WTC11 (cell line): Measurements from ENCODE around the gene ZC3H14. TPM values are rescaled to one million over a fixed set of nuclear protein-coding genes. Genes with fewer than 3 reads are reported as not detected.
"Not testable (repeated sequence)": the region's sequence is repeated elsewhere in the genome, so short reads cannot be mapped to it uniquely, and the experiment has no call there.

Experiments
- ATAC-seq: fragments of 200-7000 bp; cut with Tn5 transposase; 2 replicates; pipeline ENCODE4 v1.10.0; 2021; ENCODE audit warnings: mild to moderate bottlenecking, moderate library complexity
- CTCF ChIA-PET: fragments of 300-600 bp; sonication (Branson Sonifier 250); formaldehyde crosslinking; loops from one replicate; lab custom pipeline; 2021; ENCODE audit warnings: antibody characterized with exemption; lab: Charles Lee
- POLR2A ChIA-PET: fragments of 350-600 bp; sonication (Branson Sonifier 250); formaldehyde crosslinking; loops from one replicate; lab custom pipeline; 2021; ENCODE audit warnings: antibody characterized with exemption; lab: Charles Lee
- DNase-seq: peaks from one replicate; pipeline ENCODE4 v3.0.0; 2021; ENCODE audit warnings: low spot score
- H3K27ac Mint-ChIP-seq: 2 replicates; pipeline ENCODE4 v1.8.0; 2021; ENCODE audit warnings: mixed read lengths
- H3K27me3 Mint-ChIP-seq: 2 replicates; pipeline ENCODE4 v1.8.0; 2021; ENCODE audit warnings: low read depth, mild to moderate bottlenecking, moderate library complexity, mixed read lengths
- H3K36me3 Mint-ChIP-seq: 2 replicates; pipeline ENCODE4 v1.8.0; 2021; ENCODE audit warnings: mixed read lengths
- H3K4me1 Mint-ChIP-seq: 2 replicates; pipeline ENCODE4 v1.8.0; 2022; ENCODE audit warnings: mixed read lengths
- H3K4me3 Mint-ChIP-seq: 2 replicates; pipeline ENCODE4 v1.8.0; 2021; ENCODE audit warnings: mild to moderate bottlenecking, moderate library complexity, mixed read lengths
- H3K9me3 Mint-ChIP-seq: 2 replicates; pipeline ENCODE4 v1.8.0; 2021; ENCODE audit warnings: mixed read lengths
- ESRRA ChIP-seq: sonication (generic); formaldehyde crosslinking; IDR thresholded peaks from 2 replicates; pipeline ENCODE4 v1.8.1; 2022; ENCODE audit warnings: mild to moderate bottlenecking, missing genetic modification reagents, borderline replicate concordance
- ETV6 ChIP-seq: sonication (generic); formaldehyde crosslinking; IDR thresholded peaks from 2 replicates; pipeline ENCODE4 v1.8.1; 2022; ENCODE audit warnings: mild to moderate bottlenecking, missing genetic modification reagents
- FOXJ3 ChIP-seq: sonication (generic); formaldehyde crosslinking; IDR thresholded peaks from 2 replicates; pipeline ENCODE4 v1.9.0; 2021; ENCODE audit warnings: missing genetic modification reagents, mild to moderate bottlenecking, borderline replicate concordance
- HMGA2 ChIP-seq: fragments of 250-450 bp; sonication (Bioruptor Pico); IDR thresholded peaks from 2 replicates; pipeline ENCODE4 v1.4.0; 2021; ENCODE audit warnings: mild to moderate bottlenecking, moderate library complexity
- NR2C2 ChIP-seq: sonication (generic); formaldehyde crosslinking; IDR thresholded peaks from 2 replicates; pipeline ENCODE4 v1.8.0; 2022; ENCODE audit warnings: mild to moderate bottlenecking, missing genetic modification reagents
- RELA ChIP-seq: sonication (generic); formaldehyde crosslinking; IDR thresholded peaks from 2 replicates; pipeline ENCODE4 v1.8.1; 2022; ENCODE audit warnings: missing genetic modification reagents, mild to moderate bottlenecking, borderline replicate concordance
- ZBTB21 ChIP-seq: sonication (generic); formaldehyde crosslinking; IDR thresholded peaks from 2 replicates; pipeline ENCODE4 v1.8.1; 2023; ENCODE audit warnings: mild to moderate bottlenecking, missing genetic modification reagents, borderline replicate concordance
- ZNF317 ChIP-seq: sonication (generic); formaldehyde crosslinking; IDR thresholded peaks from 2 replicates; pipeline ENCODE4 v1.8.1; 2023; ENCODE audit warnings: low read depth, mild to moderate bottlenecking, moderate library complexity, missing genetic modification reagents, borderline replicate concordance
- total RNA-seq: library from RNA; stranded (reverse); gene quantifications from 3 replicates; pipeline ENCODE4 v1.2.3, GENCODE V29; 2021
- TF ChIP-seq, protein P1 (sequence below): fragments of 250-450 bp; sonication (Bioruptor Pico); IDR thresholded peaks from 2 replicates; pipeline ENCODE4 v2.1.2; 2022; ENCODE audit warnings: mild to moderate bottlenecking, moderate library complexity
- TF ChIP-seq, protein P2 (sequence below): sonication (generic); formaldehyde crosslinking; IDR thresholded peaks from 2 replicates; pipeline ENCODE4 v1.8.0; 2022; ENCODE audit warnings: mild to moderate bottlenecking, missing genetic modification reagents
- TF ChIP-seq, protein P3 (sequence below): sonication (generic); formaldehyde crosslinking; IDR thresholded peaks from 2 replicates; pipeline ENCODE4 v1.8.1; 2022; ENCODE audit warnings: mild to moderate bottlenecking, missing genetic modification reagents, moderate library complexity, borderline replicate concordance
- TF ChIP-seq, protein P4 (sequence below): sonication (generic); formaldehyde crosslinking; IDR thresholded peaks from 2 replicates; pipeline ENCODE4 v1.8.1; 2023; ENCODE audit warnings: mild to moderate bottlenecking, missing genetic modification reagents
- TF ChIP-seq, protein P5 (sequence below): sonication (generic); formaldehyde crosslinking; IDR thresholded peaks from 2 replicates; pipeline ENCODE4 v1.8.1; 2022; ENCODE audit warnings: low read depth, missing genetic modification reagents, borderline replicate concordance
- TF ChIP-seq, protein P6 (sequence below): sonication (generic); formaldehyde crosslinking; IDR thresholded peaks from 2 replicates; pipeline ENCODE4 v1.8.1; 2022; ENCODE audit warnings: mild to moderate bottlenecking, moderate library complexity, missing genetic modification reagents
- TF ChIP-seq, protein P7 (sequence below): fragments of 250-450 bp; sonication (Bioruptor Pico); IDR thresholded peaks from 2 replicates; pipeline ENCODE4 v1.9.0; 2021; ENCODE audit warnings: moderate library complexity, mild to moderate bottlenecking, inconsistent platforms, borderline replicate concordance
- TF ChIP-seq, protein P8 (sequence below): sonication (generic); formaldehyde crosslinking; IDR thresholded peaks from 2 replicates; pipeline ENCODE4 v1.8.0; 2022; ENCODE audit warnings: mild to moderate bottlenecking, missing genetic modification reagents
- TF ChIP-seq, protein P9 (sequence below): sonication (generic); formaldehyde crosslinking; IDR thresholded peaks from 2 replicates; pipeline ENCODE4 v1.8.1; 2023; ENCODE audit warnings: mild to moderate bottlenecking, missing genetic modification reagents, moderate library complexity

The ZC3H14 gene
- total RNA-seq, 1 experiment from 2014 or later = 64.9 TPM

DNA sequence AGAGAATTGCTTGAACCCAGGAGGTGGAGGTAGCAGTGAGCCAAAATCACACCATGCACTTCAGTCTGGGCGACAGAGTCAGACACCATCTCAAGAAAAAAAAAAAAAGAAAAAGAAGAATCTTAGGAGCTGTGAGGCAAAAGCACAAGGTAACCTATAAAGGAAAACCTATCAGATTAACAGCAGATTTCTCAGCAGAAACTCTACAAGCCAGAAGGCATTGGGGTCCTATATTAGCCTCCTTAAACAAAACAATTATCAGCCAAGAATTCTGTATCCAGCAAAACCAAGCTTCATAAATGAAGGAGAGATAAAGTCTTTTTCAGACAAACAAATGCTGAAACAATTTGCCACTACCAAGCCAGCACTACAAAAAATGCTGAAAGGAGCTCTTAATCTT is 32.9 kb upstream of the ZC3H14 start:
- H3K4me3 Mint-ChIP-seq, POLR2A ChIA-PET, H3K4me1 Mint-ChIP-seq: not testable (repeated sequence)
- peak; percentile 58; the same call in 1 of the 2 replicates for TF ChIP-seq ZNF317 (CRISPR knock-in tag)
- TF ChIP-seq, all 79 proteins: peak for 1; not testable (repeated sequence) for 78
- H3K36me3 Mint-ChIP-seq, H3K27me3 Mint-ChIP-seq, ATAC-seq, H3K27ac Mint-ChIP-seq, CTCF ChIA-PET, DNase-seq: not testable (repeated sequence)
- H3K9me3 Mint-ChIP-seq = peaks cover 13% of the 10 kb centered on the region

DNA sequence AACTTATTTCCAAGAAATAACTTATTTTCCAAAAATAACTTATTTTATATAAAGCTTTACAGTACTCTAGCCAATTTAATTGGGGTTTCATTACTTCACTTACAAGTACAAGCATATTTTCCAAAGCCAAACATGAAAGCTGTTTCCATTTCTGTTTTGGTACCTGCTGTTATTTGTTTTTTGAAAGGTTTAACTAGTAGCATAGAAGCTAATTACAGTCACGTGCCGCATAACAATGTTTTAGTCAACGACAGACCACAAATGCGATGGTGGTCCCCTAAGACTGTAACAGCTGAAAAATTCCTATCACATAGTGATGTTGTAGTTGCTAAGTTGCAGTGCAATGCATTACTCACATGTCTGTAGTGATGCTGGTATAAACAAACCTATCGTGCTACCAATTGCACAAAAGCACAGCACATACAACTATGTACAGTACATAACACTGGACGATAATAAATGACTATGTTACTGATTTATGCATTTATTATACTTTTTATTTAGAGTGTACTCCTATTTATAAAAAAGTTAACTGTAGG is 29.7 kb upstream of the ZC3H14 start:
- Mint-ChIP-seq H3K4me1 (no peaks in the 10 kb centered on the region), H3K9me3 (peaks cover 13% of the 10 kb centered on the region), H3K4me3 (no peak overlapping the region), H3K27me3 (no peaks in the 10 kb centered on the region; the same call in 1 of the 2 replicates), H3K36me3 (peaks cover 17% of the 10 kb centered on the region), H3K27ac (no peak overlapping the region)
- DNase-seq (no peak), ATAC-seq (no peak)
- POLR2A ChIA-PET = no interaction called here
- CTCF ChIA-PET = no interaction called here
- TF ChIP-seq, protein P1, sequence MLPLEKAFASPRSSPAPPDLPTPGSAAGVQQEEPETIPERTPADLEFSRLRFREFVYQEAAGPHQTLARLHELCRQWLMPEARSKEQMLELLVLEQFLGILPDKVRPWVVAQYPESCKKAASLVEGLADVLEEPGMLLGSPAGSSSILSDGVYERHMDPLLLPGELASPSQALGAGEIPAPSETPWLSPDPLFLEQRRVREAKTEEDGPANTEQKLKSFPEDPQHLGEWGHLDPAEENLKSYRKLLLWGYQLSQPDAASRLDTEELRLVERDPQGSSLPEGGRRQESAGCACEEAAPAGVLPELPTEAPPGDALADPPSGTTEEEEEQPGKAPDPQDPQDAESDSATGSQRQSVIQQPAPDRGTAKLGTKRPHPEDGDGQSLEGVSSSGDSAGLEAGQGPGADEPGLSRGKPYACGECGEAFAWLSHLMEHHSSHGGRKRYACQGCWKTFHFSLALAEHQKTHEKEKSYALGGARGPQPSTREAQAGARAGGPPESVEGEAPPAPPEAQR (CRISPR knock-in tag) = no peak
- TF ChIP-seq HMGA2 (CRISPR knock-in tag) = no peak
- TF ChIP-seq, protein P2, sequence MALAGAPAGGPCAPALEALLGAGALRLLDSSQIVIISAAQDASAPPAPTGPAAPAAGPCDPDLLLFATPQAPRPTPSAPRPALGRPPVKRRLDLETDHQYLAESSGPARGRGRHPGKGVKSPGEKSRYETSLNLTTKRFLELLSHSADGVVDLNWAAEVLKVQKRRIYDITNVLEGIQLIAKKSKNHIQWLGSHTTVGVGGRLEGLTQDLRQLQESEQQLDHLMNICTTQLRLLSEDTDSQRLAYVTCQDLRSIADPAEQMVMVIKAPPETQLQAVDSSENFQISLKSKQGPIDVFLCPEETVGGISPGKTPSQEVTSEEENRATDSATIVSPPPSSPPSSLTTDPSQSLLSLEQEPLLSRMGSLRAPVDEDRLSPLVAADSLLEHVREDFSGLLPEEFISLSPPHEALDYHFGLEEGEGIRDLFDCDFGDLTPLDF (CRISPR knock-in tag) = no peak
- TF ChIP-seq FOXJ3 = no peak
- TF ChIP-seq, protein P3, sequence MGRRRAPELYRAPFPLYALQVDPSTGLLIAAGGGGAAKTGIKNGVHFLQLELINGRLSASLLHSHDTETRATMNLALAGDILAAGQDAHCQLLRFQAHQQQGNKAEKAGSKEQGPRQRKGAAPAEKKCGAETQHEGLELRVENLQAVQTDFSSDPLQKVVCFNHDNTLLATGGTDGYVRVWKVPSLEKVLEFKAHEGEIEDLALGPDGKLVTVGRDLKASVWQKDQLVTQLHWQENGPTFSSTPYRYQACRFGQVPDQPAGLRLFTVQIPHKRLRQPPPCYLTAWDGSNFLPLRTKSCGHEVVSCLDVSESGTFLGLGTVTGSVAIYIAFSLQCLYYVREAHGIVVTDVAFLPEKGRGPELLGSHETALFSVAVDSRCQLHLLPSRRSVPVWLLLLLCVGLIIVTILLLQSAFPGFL (CRISPR knock-in tag) = no peak
- TF ChIP-seq, protein P4, sequence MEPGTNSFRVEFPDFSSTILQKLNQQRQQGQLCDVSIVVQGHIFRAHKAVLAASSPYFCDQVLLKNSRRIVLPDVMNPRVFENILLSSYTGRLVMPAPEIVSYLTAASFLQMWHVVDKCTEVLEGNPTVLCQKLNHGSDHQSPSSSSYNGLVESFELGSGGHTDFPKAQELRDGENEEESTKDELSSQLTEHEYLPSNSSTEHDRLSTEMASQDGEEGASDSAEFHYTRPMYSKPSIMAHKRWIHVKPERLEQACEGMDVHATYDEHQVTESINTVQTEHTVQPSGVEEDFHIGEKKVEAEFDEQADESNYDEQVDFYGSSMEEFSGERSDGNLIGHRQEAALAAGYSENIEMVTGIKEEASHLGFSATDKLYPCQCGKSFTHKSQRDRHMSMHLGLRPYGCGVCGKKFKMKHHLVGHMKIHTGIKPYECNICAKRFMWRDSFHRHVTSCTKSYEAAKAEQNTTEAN = no peak
- no peak for TF ChIP-seq ZBTB21 (CRISPR knock-in tag)
- TF ChIP-seq, protein P5, sequence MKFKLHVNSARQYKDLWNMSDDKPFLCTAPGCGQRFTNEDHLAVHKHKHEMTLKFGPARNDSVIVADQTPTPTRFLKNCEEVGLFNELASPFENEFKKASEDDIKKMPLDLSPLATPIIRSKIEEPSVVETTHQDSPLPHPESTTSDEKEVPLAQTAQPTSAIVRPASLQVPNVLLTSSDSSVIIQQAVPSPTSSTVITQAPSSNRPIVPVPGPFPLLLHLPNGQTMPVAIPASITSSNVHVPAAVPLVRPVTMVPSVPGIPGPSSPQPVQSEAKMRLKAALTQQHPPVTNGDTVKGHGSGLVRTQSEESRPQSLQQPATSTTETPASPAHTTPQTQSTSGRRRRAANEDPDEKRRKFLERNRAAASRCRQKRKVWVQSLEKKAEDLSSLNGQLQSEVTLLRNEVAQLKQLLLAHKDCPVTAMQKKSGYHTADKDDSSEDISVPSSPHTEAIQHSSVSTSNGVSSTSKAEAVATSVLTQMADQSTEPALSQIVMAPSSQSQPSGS (CRISPR knock-in tag) = no peak
- TF ChIP-seq NR2C2 (CRISPR knock-in tag) = no peak
- TF ChIP-seq, protein P6, sequence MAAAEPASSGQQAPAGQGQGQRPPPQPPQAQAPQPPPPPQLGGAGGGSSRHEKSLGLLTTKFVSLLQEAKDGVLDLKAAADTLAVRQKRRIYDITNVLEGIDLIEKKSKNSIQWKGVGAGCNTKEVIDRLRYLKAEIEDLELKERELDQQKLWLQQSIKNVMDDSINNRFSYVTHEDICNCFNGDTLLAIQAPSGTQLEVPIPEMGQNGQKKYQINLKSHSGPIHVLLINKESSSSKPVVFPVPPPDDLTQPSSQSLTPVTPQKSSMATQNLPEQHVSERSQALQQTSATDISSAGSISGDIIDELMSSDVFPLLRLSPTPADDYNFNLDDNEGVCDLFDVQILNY (CRISPR knock-in tag) = no peak
- TF ChIP-seq ETV6 = no peak
- TF ChIP-seq, all 79 proteins: peak for 0

DNA sequence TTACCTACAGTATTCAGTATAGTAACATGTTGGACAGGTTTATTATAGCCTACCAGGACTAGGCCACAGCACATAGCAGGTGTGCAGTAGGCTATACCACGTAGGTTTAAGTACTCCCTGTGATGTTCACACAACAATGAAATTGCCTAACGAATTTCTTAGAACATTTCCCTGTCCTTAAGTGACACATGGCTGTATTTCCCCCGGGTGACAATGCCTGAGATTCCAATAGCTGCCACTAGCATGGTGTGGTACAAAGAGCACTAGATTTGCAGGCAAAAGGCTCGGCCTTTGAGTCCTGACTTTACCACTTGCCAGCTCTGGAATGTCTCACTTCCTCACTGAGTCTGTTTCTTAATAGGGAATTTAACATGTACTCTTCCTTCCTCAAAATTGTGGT is 27.7 kb upstream of the ZC3H14 start:
- TF ChIP-seq RELA (CRISPR knock-in tag) (no peak), ESRRA (CRISPR knock-in tag) (no peak)
- TF ChIP-seq, protein P2 (CRISPR knock-in tag) = no peak
- TF ChIP-seq, protein P7, sequence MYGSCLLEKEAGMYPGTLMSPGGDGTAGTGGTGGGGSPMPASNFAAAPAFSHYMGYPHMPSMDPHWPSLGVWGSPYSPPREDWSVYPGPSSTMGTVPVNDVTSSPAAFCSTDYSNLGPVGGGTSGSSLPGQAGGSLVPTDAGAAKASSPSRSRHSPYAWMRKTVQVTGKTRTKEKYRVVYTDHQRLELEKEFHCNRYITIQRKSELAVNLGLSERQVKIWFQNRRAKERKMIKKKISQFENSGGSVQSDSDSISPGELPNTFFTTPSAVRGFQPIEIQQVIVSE = no peak
- TF ChIP-seq, protein P8, sequence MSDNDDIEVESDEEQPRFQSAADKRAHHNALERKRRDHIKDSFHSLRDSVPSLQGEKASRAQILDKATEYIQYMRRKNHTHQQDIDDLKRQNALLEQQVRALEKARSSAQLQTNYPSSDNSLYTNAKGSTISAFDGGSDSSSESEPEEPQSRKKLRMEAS (CRISPR knock-in tag) = no peak
- TF ChIP-seq, protein P9, sequence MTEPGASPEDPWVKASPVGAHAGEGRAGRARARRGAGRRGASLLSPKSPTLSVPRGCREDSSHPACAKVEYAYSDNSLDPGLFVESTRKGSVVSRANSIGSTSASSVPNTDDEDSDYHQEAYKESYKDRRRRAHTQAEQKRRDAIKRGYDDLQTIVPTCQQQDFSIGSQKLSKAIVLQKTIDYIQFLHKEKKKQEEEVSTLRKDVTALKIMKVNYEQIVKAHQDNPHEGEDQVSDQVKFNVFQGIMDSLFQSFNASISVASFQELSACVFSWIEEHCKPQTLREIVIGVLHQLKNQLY = no peak
- Mint-ChIP-seq H3K27me3 (no peaks in the 10 kb centered on the region), H3K4me3 (no peak overlapping the region), H3K4me1 (no peaks in the 10 kb centered on the region), H3K27ac (no peak overlapping the region), H3K9me3 (peaks cover 7% of the 10 kb centered on the region), H3K36me3 (peaks cover 12% of the 10 kb centered on the region)
- ChIA-PET POLR2A (no interaction called here), CTCF (no interaction called here)
- ATAC-seq (peak; percentile 85), DNase-seq (no peak)
